ENCODE measurements around the gene ELF1. TPM values are rescaled to one million over a fixed set of nuclear protein-coding genes. Genes with fewer than 3 reads are reported as not detected.

ELF1 gene
- total and polyA plus RNA-seq, 2 of the 4 experiments (the other 2 are of a cell fraction): 25.4 to 27.6 TPM

DNA sequence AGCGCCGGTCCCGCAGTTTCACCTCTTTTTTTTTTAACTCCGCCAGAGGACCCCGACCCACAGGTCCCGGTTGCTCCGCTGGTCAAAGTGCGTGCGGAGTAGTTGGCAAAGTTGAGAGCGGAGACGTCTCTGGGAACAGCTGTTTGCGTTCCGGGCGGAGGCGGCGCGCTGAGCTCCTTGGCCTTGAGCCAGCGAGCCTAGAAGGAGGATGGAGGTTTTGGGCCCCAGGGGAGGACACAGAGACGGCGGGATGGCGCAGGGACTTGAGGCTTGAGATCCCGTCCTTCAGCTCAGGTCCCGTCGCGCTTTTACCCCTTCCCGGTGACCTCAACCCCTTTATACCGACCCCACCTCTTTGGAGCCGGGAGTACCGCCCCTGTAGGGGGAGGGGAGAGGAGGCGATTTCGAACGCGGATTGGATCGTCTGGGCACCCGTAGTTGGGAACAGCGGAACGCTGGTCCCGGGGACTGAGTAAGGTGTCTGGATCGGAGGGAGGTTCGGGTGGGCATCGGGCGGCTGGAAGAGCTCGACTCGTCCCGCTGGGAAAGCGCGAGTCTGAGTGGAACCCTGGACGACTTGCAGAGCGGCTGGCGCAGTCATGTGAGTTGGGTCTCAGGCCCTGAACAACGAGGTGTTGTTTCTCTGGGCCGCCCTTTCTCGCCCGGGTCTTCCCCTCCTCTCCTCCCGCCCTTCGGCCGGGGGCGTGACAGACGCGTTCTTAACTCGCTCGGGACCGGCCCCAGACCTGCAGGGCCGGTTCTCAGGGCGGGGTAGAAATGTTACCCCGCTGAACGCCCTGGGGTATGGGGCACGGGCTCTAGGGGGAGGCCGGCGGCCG, 42.2 kb upstream of the ELF1 start, which contains the start of gene WBP4:
Gene WBP4, plus strand, starts transcription at position 435 of the 839 bp plus-strand sequence. Its CDS starts 165 bp downstream, at position 600.
- H2AK5ac ChIP-seq (ENCODE audit: low read depth, low read length): peak within 1 kb of the TSS; percentile 67
- H3K9ac ChIP-seq (ENCODE audit: low read depth, low read length): peak within 1 kb of the TSS; percentile 94
- peak within 1 kb of the TSS; percentile 86 for H3K4me2 ChIP-seq (ENCODE audit: low read depth, low read length)
- peak within 1 kb of the TSS; percentile 90 for H4K5ac ChIP-seq (ENCODE audit: low read depth, low read length)
- H3K79me1 ChIP-seq (ENCODE audit: low read depth in 1 of 2, low read length in 2 of 2): peaks cover 3 to 28% of the 10 kb centered on the region in 2 experiments; a peak in 3 of 4 replicates
- peak within 1 kb of the TSS; percentile 96 for H3K14ac ChIP-seq (replicated peaks; ENCODE audit: low read depth, low read length)
- H3K4me1 ChIP-seq (ENCODE audit: control insufficient read depth, insufficient read depth, low read length): peaks cover 6% of the 10 kb centered on the region
- peak within 1 kb of the TSS; percentile 94 for H2BK5ac ChIP-seq (ENCODE audit: low read depth, low read length, poor library complexity, severe bottlenecking)
- peak within 1 kb of the TSS; percentile 91 to 98 for H4K8ac ChIP-seq (ENCODE audit: low read depth in 2 of 2, low read length in 2 of 2)
- intact Hi-C loops (cut with micrococcal nuclease) (loop anchor here (2.0 to 5.0 kb wide), 3 partner anchors 89 to 272 kb away; partner anchors contain the start of genes NAA16 and SLC25A15), in situ Hi-C loops (cut with MboI; ENCODE audit: low sequenced_read_pairs) (no loop called here), dilution Hi-C loops (cut with HindIII; ENCODE audit: low sequenced_read_pairs, unreplicated experiment) (no loop called here)
- peak within 1 kb of the TSS; percentile 95 for H3K4ac ChIP-seq (ENCODE audit: low read depth, low read length)
- H3K4me3 ChIP-seq (ENCODE audit: insufficient read depth, low read depth, low read length): peak within 1 kb of the TSS; percentile 82
- H2BK15ac ChIP-seq (ENCODE audit: low read depth, low read length): peak within 1 kb of the TSS; percentile 87; the same call in 2 of the 3 replicates
- H2AK9ac ChIP-seq (replicated peaks; ENCODE audit: low read depth, low read length, poor library complexity): peak within 1 kb of the TSS; percentile 97
- peaks cover 8% of the 10 kb centered on the region for H3K9me1 ChIP-seq (ENCODE audit: insufficient read depth, low read length)
- H3K18ac ChIP-seq (ENCODE audit: low read depth, low read length): peak within 1 kb of the TSS; percentile 95
- H3K27ac ChIP-seq (ENCODE audit: insufficient read depth, low read length): peak within 1 kb of the TSS; percentile 93
- WGBS, 2 experiments (ENCODE audit: extremely low coverage in 2 of 2, insufficient read length in 1 of 2): 0% methylated on average over 16 of the region's 71 CpGs; no CpG with 5 or more reads in 1 of the 2 experiments
- peaks cover 28% of the 10 kb centered on the region for H4K20me1 ChIP-seq (ENCODE audit: insufficient read depth, low read length)
- H3K36me3 ChIP-seq (ENCODE audit: control insufficient read depth, insufficient read depth, low read length): peaks cover 4% of the 10 kb centered on the region
- peak within 1 kb of the TSS; percentile 99 for H4K91ac ChIP-seq (ENCODE audit: insufficient read depth, low read depth, low read length)
- DNase-seq: peak; percentile 95
- H2BK20ac ChIP-seq (ENCODE audit: low read depth, low read length): peak within 1 kb of the TSS; percentile 84
- no TSS peak for BruUV-seq (replicated peaks)
- H3K23ac ChIP-seq (ENCODE audit: low read depth, low read length): peak within 1 kb of the TSS; percentile 98
- POLR2A ChIA-PET (ENCODE audit: unreplicated experiment): no interaction called here
- CTCF ChIA-PET: interaction anchor here (0.6 to 0.8 kb wide), 2 partner anchors 86 to 272 kb away, joined by 3 read pairs; partner anchors contain the start of gene SLC25A15
- ATAC-seq (ENCODE audit: low read depth): peak; percentile 70
- no peaks in the 10 kb centered on the region for H3K9me3 ChIP-seq (ENCODE audit: control insufficient read depth, insufficient read depth, low read length)
- peak within 1 kb of the TSS; percentile 90 for H2BK120ac ChIP-seq (ENCODE audit: low read depth, low read length)
- H3K27me3 ChIP-seq (ENCODE audit: control insufficient read depth, insufficient read depth, low read length): no peaks in the 10 kb centered on the region
- H3K56ac ChIP-seq (ENCODE audit: extremely low read depth, insufficient read depth, low read length): peak within 1 kb of the TSS; percentile 99
- H2AFZ ChIP-seq (replicated peaks; ENCODE audit: low read length, poor library complexity): peak within 1 kb of the TSS; percentile 91
- TF ChIP-seq MAFK (IDR thresholded peaks at IDR 0.05; ENCODE audit: low read depth, low read length) (no peak), MXI1 (IDR thresholded peaks at IDR 0.05; ENCODE audit: borderline replicate concordance, low read depth, low read length) (peak; percentile 25; the same call in 1 of the 2 replicates), MAZ (IDR thresholded peaks at IDR 0.05; ENCODE audit: borderline replicate concordance, low read depth, low read length) (peak; percentile 74), POLR2A (IDR thresholded peaks at IDR 0.05; ENCODE audit: low read depth, low read length) (peak; percentile 68; the same call in 1 of the 2 replicates), RFX5 (IDR thresholded peaks at IDR 0.05; ENCODE audit: low read depth, low read length) (no peak), FOS (IDR thresholded peaks at IDR 0.05; ENCODE audit: low read depth, low read length) (no peak), NFE2L2 (IDR thresholded peaks at IDR 0.05; ENCODE audit: low read depth, low read length) (no peak), CTCF (conservative IDR thresholded peaks at IDR 0.05; ENCODE audit: low read depth, low read length) (peak; percentile 20; the same call in 1 of the 2 replicates), CHD1 (IDR thresholded peaks at IDR 0.05; ENCODE audit: low read depth, low read length) (peak; percentile 83; the same call in 1 of the 2 replicates), RAD21 (IDR thresholded peaks at IDR 0.05; ENCODE audit: low read length) (no peak; the same call in 1 of the 2 replicates), RCOR1 (IDR thresholded peaks at IDR 0.05; ENCODE audit: insufficient replicate concordance, low read length) (no peak), SMC3 (IDR thresholded peaks at IDR 0.05; ENCODE audit: low read depth, low read length) (no peak), CEBPB (IDR thresholded peaks at IDR 0.05; ENCODE audit: low read depth, low read length) (no peak)
- TF ChIP-seq, protein P1, sequence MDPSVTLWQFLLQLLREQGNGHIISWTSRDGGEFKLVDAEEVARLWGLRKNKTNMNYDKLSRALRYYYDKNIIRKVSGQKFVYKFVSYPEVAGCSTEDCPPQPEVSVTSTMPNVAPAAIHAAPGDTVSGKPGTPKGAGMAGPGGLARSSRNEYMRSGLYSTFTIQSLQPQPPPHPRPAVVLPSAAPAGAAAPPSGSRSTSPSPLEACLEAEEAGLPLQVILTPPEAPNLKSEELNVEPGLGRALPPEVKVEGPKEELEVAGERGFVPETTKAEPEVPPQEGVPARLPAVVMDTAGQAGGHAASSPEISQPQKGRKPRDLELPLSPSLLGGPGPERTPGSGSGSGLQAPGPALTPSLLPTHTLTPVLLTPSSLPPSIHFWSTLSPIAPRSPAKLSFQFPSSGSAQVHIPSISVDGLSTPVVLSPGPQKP (IDR thresholded peaks at IDR 0.05; ENCODE audit: borderline replicate concordance, low read depth, low read length): no peak
